ENCODE results near the gene GGCT.

The GGCT gene

DNA sequence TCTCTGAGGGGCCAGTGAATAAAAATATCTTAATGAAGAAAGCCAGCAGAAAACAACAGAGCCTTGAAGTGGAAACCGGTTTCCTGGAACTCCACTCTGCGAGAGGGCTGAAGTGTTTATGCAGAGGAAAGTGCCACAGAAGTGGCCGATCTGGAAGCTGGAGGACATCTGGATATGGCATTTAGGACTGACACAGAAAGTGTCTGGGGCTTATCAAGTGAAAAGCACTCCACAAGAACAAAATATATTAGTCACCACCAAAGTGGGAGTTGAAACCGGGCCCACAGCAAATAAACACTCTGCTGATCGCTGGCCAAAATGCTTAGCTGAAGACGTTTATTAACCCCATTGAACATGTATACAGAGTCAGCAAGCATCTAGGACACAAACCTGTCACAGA is 33.9 kb downstream of the GGCT start:
- no peaks in the 10 kb centered on the region for H3K36me3 ChIP-seq (ENCODE audit: low read length)
- no peaks in the 10 kb centered on the region for H3F3A ChIP-seq (ENCODE audit: insufficient read depth)
- H3K9me2 ChIP-seq (replicated peaks; ENCODE audit: insufficient read depth, low read length): no peaks in the 10 kb centered on the region
- no peaks in the 10 kb centered on the region for H3K79me2 ChIP-seq (ENCODE audit: insufficient read depth, low read length)
- no peak overlapping the region for H3K4me3 ChIP-seq (ENCODE audit: insufficient read depth, low read length, poor library complexity, severe bottlenecking)
- no peak overlapping the region for H3K27ac ChIP-seq (ENCODE audit: low read depth, low read length)
- no peaks in the 10 kb centered on the region for H3K27me3 ChIP-seq (ENCODE audit: low read length)
- H3K9ac ChIP-seq (ENCODE audit: low read length): no peak overlapping the region
- H3K4me2 ChIP-seq (ENCODE audit: low read depth, low read length, poor library complexity, severe bottlenecking): no peak overlapping the region
- H4K20me1 ChIP-seq (ENCODE audit: low read depth, low read length): no peaks in the 10 kb centered on the region
- no peak for TF ChIP-seq EZH2phosphoT487 (conservative IDR thresholded peaks at IDR 0.05; ENCODE audit: low read length)
- no peak for TF ChIP-seq CTCF (IDR thresholded peaks at IDR 0.05; ENCODE audit: insufficient read depth, low read length, poor library complexity, severe bottlenecking)
- H2AFZ ChIP-seq (ENCODE audit: low read depth, low read length, severe bottlenecking): no peak overlapping the region
- H3K9me3 ChIP-seq (ENCODE audit: insufficient read depth, low read length): no peaks in the 10 kb centered on the region

- no peak overlapping the region for H2AFZ ChIP-seq (ENCODE audit: low read depth, low read length, severe bottlenecking)
- H3K4me2 ChIP-seq (ENCODE audit: low read depth, low read length, poor library complexity, severe bottlenecking): no peak overlapping the region
- H4K20me1 ChIP-seq (ENCODE audit: low read depth, low read length): no peaks in the 10 kb centered on the region
These were observed 34.4 kb downstream of the GGCT start for GRCh38 chr7:30470163-30470770.

DNA sequence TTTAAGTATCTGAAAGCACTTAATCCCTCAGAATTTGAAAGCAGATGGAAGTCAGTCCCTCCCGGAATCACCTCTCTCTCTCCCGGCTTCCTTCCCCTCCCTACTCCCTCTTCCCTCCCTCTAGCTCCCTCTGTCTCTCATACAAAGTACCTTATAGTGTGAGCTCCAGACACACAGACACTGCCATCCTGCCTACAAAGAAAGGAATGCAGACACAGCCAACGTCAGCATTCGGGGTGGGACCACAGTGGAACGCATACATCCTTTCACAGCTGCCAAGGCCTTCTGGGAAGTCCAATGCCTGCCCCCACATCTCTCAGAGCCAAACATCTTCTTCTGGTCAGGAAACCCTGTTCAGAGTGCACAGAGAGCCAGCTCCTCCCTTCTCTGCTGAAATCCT is 35.3 kb downstream of the GGCT start:
- Histone ChIP-seq H3K36me3 (ENCODE audit: low read length) (no peaks in the 10 kb centered on the region), H3K27ac (ENCODE audit: low read depth, low read length) (no peak overlapping the region), H3F3A (ENCODE audit: insufficient read depth) (no peaks in the 10 kb centered on the region), H3K4me2 (ENCODE audit: low read depth, low read length, poor library complexity, severe bottlenecking) (no peak overlapping the region), H3K4me3 (ENCODE audit: insufficient read depth, low read length, poor library complexity, severe bottlenecking) (no peak overlapping the region), H3K9me3 (ENCODE audit: insufficient read depth, low read length) (no peaks in the 10 kb centered on the region), H3K9ac (ENCODE audit: low read length) (no peak overlapping the region), H3K79me2 (ENCODE audit: insufficient read depth, low read length) (no peaks in the 10 kb centered on the region), H2AFZ (ENCODE audit: low read depth, low read length, severe bottlenecking) (no peak overlapping the region), H4K20me1 (ENCODE audit: low read depth, low read length) (no peaks in the 10 kb centered on the region), H3K27me3 (ENCODE audit: low read length) (no peaks in the 10 kb centered on the region), H3K9me2 (replicated peaks; ENCODE audit: insufficient read depth, low read length) (no peaks in the 10 kb centered on the region)
- TF ChIP-seq EZH2phosphoT487 (conservative IDR thresholded peaks at IDR 0.05; ENCODE audit: low read length) (no peak), CTCF (IDR thresholded peaks at IDR 0.05; ENCODE audit: insufficient read depth, low read length, poor library complexity, severe bottlenecking) (no peak)

More at GRCh38 chr7:30470163-30470770, 34.4 kb downstream of the GGCT start:
- H3K9ac ChIP-seq (ENCODE audit: low read length): no peak overlapping the region
- no peaks in the 10 kb centered on the region for H3K27me3 ChIP-seq (ENCODE audit: low read length)
- TF ChIP-seq CTCF (IDR thresholded peaks at IDR 0.05; ENCODE audit: insufficient read depth, low read length, poor library complexity, severe bottlenecking) (no peak), EZH2phosphoT487 (conservative IDR thresholded peaks at IDR 0.05; ENCODE audit: low read length) (no peak)
- no peaks in the 10 kb centered on the region for H3K9me3 ChIP-seq (ENCODE audit: insufficient read depth, low read length)
- no peaks in the 10 kb centered on the region for H3K79me2 ChIP-seq (ENCODE audit: insufficient read depth, low read length)
- no peaks in the 10 kb centered on the region for H3K9me2 ChIP-seq (replicated peaks; ENCODE audit: insufficient read depth, low read length)
- no peak overlapping the region for H3K27ac ChIP-seq (ENCODE audit: low read depth, low read length)
- H3F3A ChIP-seq (ENCODE audit: insufficient read depth): no peaks in the 10 kb centered on the region
- no peaks in the 10 kb centered on the region for H3K36me3 ChIP-seq (ENCODE audit: low read length)
- no peak overlapping the region for H3K4me3 ChIP-seq (ENCODE audit: insufficient read depth, low read length, poor library complexity, severe bottlenecking)
